OCI-LY7 (cell line): ENCODE measurements around the gene UTP20.

Source experiments
- EZH2phosphoT487 ChIP-seq: fragments of 200-600 bp; sonication (generic); IDR thresholded peaks from 2 replicates; pipeline ENCODE4 v1.6.1; 2018; ENCODE audit warnings: low read depth, borderline replicate concordance, mild to moderate bottlenecking, mixed run types, antibody characterized with exemption, low read length, moderate library complexity, mixed read lengths
- TF ChIP-seq, protein P1 (sequence below): fragments of 200-600 bp; sonication (generic); conservative IDR thresholded peaks from 2 replicates; pipeline ENCODE4 v1.5.1; 2014; ENCODE audit warnings: mild to moderate bottlenecking, antibody characterized with exemption, low read length, moderate library complexity, mixed read lengths

DNA sequence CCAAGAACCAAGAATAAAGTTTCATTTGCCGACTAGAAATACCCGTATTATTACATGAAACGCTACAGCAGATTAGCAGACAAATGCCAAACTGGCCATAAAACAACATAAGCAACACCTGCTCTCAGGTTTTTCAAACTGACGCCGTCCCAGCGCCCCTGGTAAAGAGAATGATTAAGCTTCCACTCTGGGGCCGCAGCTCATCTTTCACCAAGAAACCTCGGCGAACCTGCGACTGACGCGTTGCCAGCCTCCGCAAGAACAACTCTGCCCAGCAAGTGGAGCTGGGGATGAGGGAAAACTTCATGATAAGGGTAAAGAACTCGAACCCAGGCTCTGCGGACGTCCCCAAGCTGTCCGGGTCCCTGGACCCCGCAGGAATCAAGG is 127.1 kb downstream of the UTP20 start:
- TF ChIP-seq, protein P1, sequence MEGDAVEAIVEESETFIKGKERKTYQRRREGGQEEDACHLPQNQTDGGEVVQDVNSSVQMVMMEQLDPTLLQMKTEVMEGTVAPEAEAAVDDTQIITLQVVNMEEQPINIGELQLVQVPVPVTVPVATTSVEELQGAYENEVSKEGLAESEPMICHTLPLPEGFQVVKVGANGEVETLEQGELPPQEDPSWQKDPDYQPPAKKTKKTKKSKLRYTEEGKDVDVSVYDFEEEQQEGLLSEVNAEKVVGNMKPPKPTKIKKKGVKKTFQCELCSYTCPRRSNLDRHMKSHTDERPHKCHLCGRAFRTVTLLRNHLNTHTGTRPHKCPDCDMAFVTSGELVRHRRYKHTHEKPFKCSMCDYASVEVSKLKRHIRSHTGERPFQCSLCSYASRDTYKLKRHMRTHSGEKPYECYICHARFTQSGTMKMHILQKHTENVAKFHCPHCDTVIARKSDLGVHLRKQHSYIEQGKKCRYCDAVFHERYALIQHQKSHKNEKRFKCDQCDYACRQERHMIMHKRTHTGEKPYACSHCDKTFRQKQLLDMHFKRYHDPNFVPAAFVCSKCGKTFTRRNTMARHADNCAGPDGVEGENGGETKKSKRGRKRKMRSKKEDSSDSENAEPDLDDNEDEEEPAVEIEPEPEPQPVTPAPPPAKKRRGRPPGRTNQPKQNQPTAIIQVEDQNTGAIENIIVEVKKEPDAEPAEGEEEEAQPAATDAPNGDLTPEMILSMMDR, result no peak
- TF ChIP-seq EZH2phosphoT487, result no peak
